HG02973 (cell line): Measurements from ENCODE around the gene OR1L8.
"Not testable (repeated sequence)": the region's sequence is repeated elsewhere in the genome, so short reads cannot be mapped to it uniquely, and the experiment has no call there.

Experiments
- ATAC-seq: cut with Tn5 transposase; IDR thresholded peaks from one replicate; pipeline ENCODE4 v1.9.1; 2021; ENCODE audit warnings: moderate library complexity; ENCODE audit not compliant: unreplicated experiment

Gene OR1L8

GRCh38 chr9:122583284-122583683, at the start of gene OR1L8:
TSS of gene OR1L8 (minus strand) at chr9:122583384. CDS start at chr9:122568477, 14,907 bp downstream.
- ATAC-seq: not testable (repeated sequence)

- ATAC-seq: no peak
These were observed 36.8 kb upstream of the OR1L8 start for GRCh38 chr9:122619996-122620395.

GRCh38 chr9:122614362-122614761, 31.2 kb upstream of the OR1L8 start, which contains the start of gene OR1Q1:
TSS of gene OR1Q1 (plus strand) at chr9:122614738. CDS start at chr9:122614738, 0 bp downstream.
- no peak for ATAC-seq

GRCh38 chr9:122609804-122610203, 26.6 kb upstream of the OR1L8 start:
- ATAC-seq: no peak

GRCh38 chr9:122606587-122606986, 23.4 kb upstream of the OR1L8 start:
- ATAC-seq: no peak

- ATAC-seq: no peak
These were observed 22.5 kb upstream of the OR1L8 start for GRCh38 chr9:122605691-122606090.

GRCh38 chr9:122580360-122580759, 2.8 kb downstream of the OR1L8 start:
- no peak for ATAC-seq

- no peak for ATAC-seq
These were observed 3.3 kb downstream of the OR1L8 start for GRCh38 chr9:122579874-122580273.

GRCh38 chr9:122572456-122572855, 10.7 kb downstream of the OR1L8 start:
- no peak for ATAC-seq

GRCh38 chr9:122567901-122568300, 15.3 kb downstream of the OR1L8 start:
- ATAC-seq: no peak

GRCh38 chr9:122562134-122562760, 20.9 kb downstream of the OR1L8 start:
- no peak for ATAC-seq

GRCh38 chr9:122561446-122561845, 21.7 kb downstream of the OR1L8 start:
- ATAC-seq: no peak

GRCh38 chr9:122552812-122553211, 30.4 kb downstream of the OR1L8 start, which contains the start of gene OR1N2:
TSS of gene OR1N2 (plus strand) at chr9:122553112. CDS start at chr9:122553212, 100 bp downstream.
- no peak for ATAC-seq

- ATAC-seq: no peak
These were observed 31.8 kb downstream of the OR1L8 start for GRCh38 chr9:122551371-122551770.

- ATAC-seq: no peak
These were observed 37.0 kb downstream of the OR1L8 start for GRCh38 chr9:122546196-122546595.

GRCh38 chr9:122538757-122539156, 44.4 kb downstream of the OR1L8 start:
- no peak for ATAC-seq

GRCh38 chr9:122537066-122537465, 46.1 kb downstream of the OR1L8 start:
- ATAC-seq: not testable (repeated sequence)

- ATAC-seq: no peak
These were observed 47.0 kb downstream of the OR1L8 start for GRCh38 chr9:122536134-122536533.

GRCh38 chr9:122531157-122531556, 52.0 kb downstream of the OR1L8 start:
- not testable (repeated sequence) for ATAC-seq

GRCh38 chr9:122527193-122527592, 56.0 kb downstream of the OR1L8 start, which contains the start of gene OR1N1:
TSS of gene OR1N1 (minus strand) at chr9:122527293. CDS start at chr9:122527293, 0 bp downstream.
- no peak for ATAC-seq

GRCh38 chr9:122526602-122527001, 56.6 kb downstream of the OR1L8 start:
- ATAC-seq: no peak

GRCh38 chr9:122519376-122519775, 63.8 kb downstream of the OR1L8 start:
- no peak for ATAC-seq

- ATAC-seq: no peak
These were observed 64.3 kb downstream of the OR1L8 start, which contains the start of gene OR1J4 for GRCh38 chr9:122518841-122519240. TSS of gene OR1J4 (plus strand) at chr9:122519141. CDS start at chr9:122519141, 0 bp downstream.
